ENCODE data around the gene WASF2.

Gene WASF2

GRCh38 chr1:27372022-27372807 is 117.8 kb downstream of the WASF2 start:
- DNase-seq = no peak

GRCh38 chr1:27368869-27369582 is 120.9 kb downstream of the WASF2 start:
- DNase-seq = no peak

GRCh38 chr1:27367160-27367650 is 122.8 kb downstream of the WASF2 start:
- no peak for DNase-seq

- DNase-seq = no peak
Measured at GRCh38 chr1:27366411-27367159, 123.4 kb downstream of the WASF2 start, which contains the start of gene MAP3K6. Gene MAP3K6, minus strand, starts transcription at chr1:27366961. Its CDS starts 364 bp downstream, at chr1:27366597.

- DNase-seq = peak; percentile 64
Measured at GRCh38 chr1:27366113-27366410, 123.9 kb downstream of the WASF2 start.

GRCh38 chr1:27365372-27366112 is 124.4 kb downstream of the WASF2 start:
- DNase-seq = peak; percentile 72

- DNase-seq = no peak
Measured at GRCh38 chr1:27364696-27365371, 125.1 kb downstream of the WASF2 start.

- DNase-seq = no peak
Measured at GRCh38 chr1:27363766-27364695, 125.9 kb downstream of the WASF2 start.

- no peak for DNase-seq
Measured at GRCh38 chr1:27361553-27361952, 128.4 kb downstream of the WASF2 start.

- DNase-seq = no peak
Measured at GRCh38 chr1:27361044-27361402, 128.9 kb downstream of the WASF2 start.

GRCh38 chr1:27360159-27361043 is 129.6 kb downstream of the WASF2 start:
- no peak for DNase-seq

GRCh38 chr1:27359822-27360158 is 130.2 kb downstream of the WASF2 start:
- DNase-seq = no peak

GRCh38 chr1:27358928-27359313 is 131.0 kb downstream of the WASF2 start:
- DNase-seq = no peak

- no peak for DNase-seq
Measured at GRCh38 chr1:27358038-27358927, 131.7 kb downstream of the WASF2 start.

- peak; percentile 80 for DNase-seq
Measured at GRCh38 chr1:27357281-27358037, 132.5 kb downstream of the WASF2 start.

GRCh38 chr1:27356619-27357280 is 133.2 kb downstream of the WASF2 start:
- no peak for DNase-seq

- no peak for DNase-seq
Measured at GRCh38 chr1:27356277-27356618, 133.7 kb downstream of the WASF2 start.

GRCh38 chr1:27355683-27356082 is 134.3 kb downstream of the WASF2 start:
- DNase-seq = no peak
